Testis (tissue), 2 donors: ENCODE data around the gene SSR2.

ENCODE experiments used
- POLR2A ChIP-seq: fragments of 450-650 bp; IDR thresholded peaks from one replicate; pipeline ENCODE4 v1.6.1; 2017; ENCODE audit warnings: antibody characterized with exemption, mild to moderate bottlenecking, moderate library complexity
- TF ChIP-seq, protein P1 (sequence below), 3 experiments: fragments of 450-650 bp in 2 of 3; fragments of 200-600 bp in 1 of 3; sonication (generic) in 1 of 3; IDR thresholded peaks; one replicate each; pipeline ENCODE4 v1.5.1; 2016 to 2019; ENCODE audit warnings: antibody characterized with exemption in 3 of 3, mild to moderate bottlenecking in 2 of 3, moderate library complexity in 1 of 3

DNA sequence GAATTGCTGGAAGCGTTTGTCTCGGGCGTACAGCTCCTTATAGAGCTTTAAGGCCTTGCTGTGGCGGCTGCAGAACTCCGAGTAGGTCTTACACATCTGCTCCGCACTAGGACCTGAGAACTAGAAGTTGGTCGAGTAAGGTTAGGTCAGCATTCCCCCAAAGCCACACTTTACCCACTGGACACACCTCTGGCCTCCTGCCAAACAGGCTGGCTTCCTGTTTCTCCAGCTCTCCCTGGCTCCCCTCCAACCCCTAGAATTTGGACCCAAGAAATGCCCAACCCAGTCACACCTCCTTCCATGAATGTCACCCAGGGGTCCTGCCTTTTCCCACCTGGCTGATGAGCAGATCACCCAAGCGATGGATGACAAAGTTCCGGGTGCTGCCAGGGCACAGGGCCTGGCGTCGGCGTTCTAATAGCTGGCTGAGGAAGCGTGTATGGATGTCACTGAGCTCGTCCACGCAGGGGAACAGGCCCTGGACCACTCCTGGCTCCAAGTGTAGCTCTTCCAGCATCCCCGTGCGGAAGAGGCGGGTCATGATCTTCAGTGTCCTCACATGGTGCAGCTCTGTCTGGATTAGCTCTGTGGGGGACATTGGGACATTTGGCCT is 58.0 kb downstream of the SSR2 start:
- no peak for TF ChIP-seq POLR2A
- TF ChIP-seq, protein P1, sequence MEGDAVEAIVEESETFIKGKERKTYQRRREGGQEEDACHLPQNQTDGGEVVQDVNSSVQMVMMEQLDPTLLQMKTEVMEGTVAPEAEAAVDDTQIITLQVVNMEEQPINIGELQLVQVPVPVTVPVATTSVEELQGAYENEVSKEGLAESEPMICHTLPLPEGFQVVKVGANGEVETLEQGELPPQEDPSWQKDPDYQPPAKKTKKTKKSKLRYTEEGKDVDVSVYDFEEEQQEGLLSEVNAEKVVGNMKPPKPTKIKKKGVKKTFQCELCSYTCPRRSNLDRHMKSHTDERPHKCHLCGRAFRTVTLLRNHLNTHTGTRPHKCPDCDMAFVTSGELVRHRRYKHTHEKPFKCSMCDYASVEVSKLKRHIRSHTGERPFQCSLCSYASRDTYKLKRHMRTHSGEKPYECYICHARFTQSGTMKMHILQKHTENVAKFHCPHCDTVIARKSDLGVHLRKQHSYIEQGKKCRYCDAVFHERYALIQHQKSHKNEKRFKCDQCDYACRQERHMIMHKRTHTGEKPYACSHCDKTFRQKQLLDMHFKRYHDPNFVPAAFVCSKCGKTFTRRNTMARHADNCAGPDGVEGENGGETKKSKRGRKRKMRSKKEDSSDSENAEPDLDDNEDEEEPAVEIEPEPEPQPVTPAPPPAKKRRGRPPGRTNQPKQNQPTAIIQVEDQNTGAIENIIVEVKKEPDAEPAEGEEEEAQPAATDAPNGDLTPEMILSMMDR (IDR thresholded peaks at IDR 0.05), result no peak
